SHP77 treated with DMSO at 0.1 percent for 48 hours (cell line): Measurements from ENCODE around the gene KCNMA1.

Experiments used
- DNase-seq: peaks from one replicate; lab custom pipeline; 2025; lab: John Stamatoyannopoulos, UW

Gene KCNMA1

DNA sequence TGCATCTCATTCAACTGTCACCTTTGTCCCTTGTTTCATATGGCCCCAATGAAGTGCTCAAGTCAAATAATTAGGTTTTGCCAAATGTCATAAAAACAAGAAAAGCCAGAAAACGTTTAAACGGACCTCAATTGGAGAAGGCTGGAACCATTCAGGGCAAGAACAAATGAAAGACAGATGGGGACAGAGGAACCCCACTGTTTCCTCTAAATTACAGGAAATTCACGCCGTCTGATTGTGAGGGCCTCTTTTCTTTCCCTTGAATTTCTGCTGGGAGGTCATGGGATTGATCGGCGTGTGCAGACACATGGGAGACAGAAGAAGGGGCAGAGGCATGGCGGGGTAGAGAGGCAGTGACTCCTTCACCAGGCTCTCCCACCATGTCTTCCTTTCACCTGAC lies 656.4 kb downstream of the KCNMA1 start:
- no peak for DNase-seq

GRCh38 chr10:76977901-76978300 lies 659.7 kb downstream of the KCNMA1 start:
- DNase-seq = no peak

GRCh38 chr10:76977046-76977445 lies 660.6 kb downstream of the KCNMA1 start:
- no peak for DNase-seq

DNA sequence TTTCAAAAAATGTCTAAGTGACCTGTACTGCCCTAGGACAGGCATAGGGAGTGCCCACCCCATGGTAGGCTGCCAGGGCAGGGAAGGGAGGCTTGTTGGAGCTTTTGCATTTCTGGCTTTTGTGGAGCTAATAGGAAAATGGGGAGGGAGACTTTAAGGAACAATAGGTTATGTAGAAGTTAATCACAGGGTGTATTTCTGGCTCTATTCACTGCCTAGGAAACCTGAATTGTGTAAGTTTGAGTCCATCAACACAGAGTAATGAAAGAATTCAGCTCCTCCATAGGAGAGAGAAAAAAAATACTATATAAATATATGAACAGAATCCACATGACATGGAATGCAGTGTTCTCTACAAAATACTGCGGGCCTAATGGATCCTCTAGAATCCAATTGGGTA lies 661.5 kb downstream of the KCNMA1 start:
- DNase-seq = no peak

GRCh38 chr10:76975126-76975525 lies 662.5 kb downstream of the KCNMA1 start:
- no peak for DNase-seq

DNA sequence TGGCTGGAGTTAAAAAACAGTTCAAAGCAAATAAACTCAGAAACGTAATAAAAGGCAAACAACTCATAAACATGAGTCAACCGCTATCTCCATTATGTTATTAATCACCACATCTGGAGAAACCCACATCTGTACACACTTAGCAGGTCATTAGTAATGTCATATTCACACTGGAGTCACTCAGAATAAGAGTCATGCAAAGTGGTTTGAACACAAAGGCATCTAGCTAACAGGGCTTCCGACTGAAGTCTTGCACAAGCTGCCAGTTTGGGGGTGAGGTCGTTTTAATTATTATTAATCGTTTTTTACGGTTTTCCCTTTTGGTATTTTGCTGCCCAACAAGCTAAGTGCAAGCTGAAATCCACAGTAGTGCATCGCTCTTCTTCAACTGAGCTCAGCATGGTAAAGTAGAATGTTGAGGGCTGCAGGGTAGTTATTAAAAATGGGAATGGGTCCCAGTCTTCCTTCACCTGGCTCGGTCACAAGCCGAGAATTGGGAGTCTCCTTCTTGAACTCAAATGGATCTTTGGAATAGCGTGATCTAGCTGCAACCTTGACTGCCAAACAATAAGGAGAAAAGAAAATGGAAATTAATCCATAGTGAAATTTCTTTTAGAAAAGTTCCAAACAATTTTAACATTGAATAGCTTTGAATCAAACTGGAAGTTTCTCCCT lies 663.5 kb downstream of the KCNMA1 start:
- no peak for DNase-seq

- no peak for DNase-seq
These were observed 664.3 kb downstream of the KCNMA1 start for GRCh38 chr10:76973091-76974016.

- no peak for DNase-seq
These were observed 665.1 kb downstream of the KCNMA1 start for GRCh38 chr10:76972541-76972940.

DNA sequence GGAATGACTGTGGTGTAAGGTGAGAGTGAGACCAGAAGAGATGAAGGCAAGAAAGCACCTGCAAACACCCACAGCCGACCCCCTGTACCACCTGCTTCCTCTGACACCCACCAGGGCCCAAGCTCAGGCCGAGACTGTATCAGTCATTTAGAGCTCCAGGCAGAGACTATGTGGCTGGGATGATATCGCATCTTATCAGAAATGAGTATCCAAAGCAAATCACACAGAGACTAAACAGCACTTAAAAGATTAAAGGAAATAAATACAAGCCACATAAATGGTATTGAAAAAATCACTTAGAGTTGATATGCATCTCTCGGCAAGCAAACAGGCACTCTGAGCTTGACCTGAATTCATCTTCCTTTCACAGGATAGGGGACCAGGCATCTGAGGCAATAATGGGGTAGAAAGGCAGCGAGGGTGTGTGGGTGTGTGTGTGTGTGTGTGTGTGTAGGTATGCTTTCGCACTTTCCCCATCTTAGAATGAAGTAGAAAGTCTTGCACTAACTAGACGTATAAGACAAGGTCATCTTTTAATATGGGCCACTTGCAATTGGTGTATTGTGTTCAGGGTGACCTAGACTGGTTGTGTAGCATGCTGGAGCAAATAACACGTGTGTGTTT lies 665.9 kb downstream of the KCNMA1 start:
- DNase-seq = no peak

DNA sequence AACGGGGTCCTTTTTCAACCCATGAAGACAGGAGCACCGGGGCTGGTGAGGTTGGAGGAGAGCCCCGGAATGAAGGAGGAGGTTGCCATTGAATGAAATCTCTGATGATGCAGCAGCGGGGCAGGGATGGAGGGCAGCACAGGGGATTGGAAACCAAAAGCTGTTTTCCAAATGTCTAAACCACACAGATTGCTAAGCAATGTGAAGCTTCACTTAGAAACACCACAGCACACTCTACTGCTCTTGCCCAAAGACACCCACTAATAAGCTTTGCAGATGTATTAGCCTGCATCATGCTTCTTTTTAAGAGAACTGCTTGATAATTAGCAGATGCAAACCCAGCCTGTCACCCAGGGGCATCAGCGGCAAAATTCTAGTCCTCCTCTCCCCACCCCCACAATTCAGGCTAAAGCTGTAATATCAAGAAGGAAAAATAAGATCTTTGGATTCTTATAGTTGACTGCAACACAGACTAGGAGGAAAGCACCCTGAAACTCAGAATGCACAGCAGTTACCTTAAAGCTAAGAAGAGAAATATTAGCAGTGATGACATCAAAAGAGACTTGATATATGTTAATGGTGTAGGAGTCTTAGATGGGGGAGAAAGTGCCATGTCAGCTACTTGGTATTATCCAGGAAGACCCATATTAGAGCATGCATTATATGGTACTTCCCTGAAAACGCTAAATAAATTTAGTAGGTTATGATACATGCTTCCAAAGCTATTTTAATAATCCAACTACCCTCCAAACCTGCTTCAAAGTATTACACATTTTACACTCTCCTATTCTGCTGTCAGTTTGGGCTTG lies 666.7 kb downstream of the KCNMA1 start:
- no peak for DNase-seq

- no peak for DNase-seq
These were observed 668.2 kb downstream of the KCNMA1 start for GRCh38 chr10:76969366-76969948.

DNA sequence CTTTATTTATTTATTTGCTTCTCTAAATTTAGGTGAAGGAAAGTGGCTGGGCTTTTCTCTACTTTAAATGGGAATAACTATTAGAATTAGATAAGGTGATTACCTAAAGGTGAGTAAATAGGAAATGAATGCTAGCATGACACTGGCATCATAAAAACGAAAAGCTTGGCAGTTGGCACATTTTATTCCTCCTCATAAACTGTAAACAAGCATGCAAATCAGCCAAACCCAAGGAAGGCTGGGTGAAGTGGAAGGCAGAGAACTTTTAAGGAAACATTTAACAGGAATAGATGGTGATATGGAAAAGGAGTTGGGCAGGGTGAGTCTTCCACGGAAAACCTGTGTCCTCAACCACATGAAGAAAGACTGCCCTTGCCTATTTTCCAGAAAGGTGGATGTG lies 669.1 kb downstream of the KCNMA1 start:
- no peak for DNase-seq

DNA sequence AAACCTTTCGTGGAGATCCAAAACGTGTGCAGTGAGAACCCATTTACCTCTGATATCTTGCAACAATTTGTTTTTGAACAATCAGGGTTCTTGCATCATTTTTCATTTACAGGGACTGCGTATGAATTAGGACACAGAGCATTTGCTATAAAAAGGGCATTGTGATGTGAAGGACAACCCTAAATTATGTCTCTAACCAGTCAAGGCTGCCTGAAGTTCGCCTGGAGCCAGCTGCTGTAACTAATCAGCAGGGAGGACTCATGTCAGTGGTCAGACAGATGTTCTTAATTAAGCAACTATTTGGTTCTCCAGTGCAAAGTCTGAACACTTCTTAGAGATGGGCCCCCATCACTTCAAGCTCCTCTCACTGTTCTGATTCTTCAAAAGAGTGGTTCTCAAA lies 674.8 kb downstream of the KCNMA1 start:
- DNase-seq = no peak

GRCh38 chr10:76961841-76962240 lies 675.8 kb downstream of the KCNMA1 start:
- no peak for DNase-seq

- no peak for DNase-seq
These were observed 678.5 kb downstream of the KCNMA1 start for GRCh38 chr10:76959111-76959510.

DNA sequence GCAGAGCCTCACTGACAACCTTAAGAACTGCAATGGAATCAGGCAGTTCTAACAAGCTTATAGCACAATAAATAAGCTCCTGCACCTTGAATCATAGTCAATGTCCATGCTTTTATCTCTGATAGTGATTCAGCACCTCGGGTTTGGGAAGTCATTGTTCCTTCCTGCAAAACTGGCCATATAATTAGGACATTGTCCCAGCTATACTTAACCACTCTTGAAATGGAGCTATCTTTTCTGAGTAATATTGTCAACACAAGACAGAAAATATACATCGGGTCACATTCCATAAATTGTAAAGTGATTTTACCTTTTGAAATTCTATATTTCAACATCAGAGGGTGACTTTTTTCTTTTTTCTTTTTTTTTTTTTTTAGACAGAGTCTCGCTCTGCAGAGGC lies 682.8 kb downstream of the KCNMA1 start:
- DNase-seq = no peak

GRCh38 chr10:76950354-76950753 lies 687.3 kb downstream of the KCNMA1 start:
- no peak for DNase-seq

- no peak for DNase-seq
These were observed 691.3 kb downstream of the KCNMA1 start for GRCh38 chr10:76946270-76946669.

GRCh38 chr10:76945166-76945565 lies 692.4 kb downstream of the KCNMA1 start:
- no peak for DNase-seq

- DNase-seq = no peak
These were observed 693.0 kb downstream of the KCNMA1 start for GRCh38 chr10:76944640-76945039.

DNA sequence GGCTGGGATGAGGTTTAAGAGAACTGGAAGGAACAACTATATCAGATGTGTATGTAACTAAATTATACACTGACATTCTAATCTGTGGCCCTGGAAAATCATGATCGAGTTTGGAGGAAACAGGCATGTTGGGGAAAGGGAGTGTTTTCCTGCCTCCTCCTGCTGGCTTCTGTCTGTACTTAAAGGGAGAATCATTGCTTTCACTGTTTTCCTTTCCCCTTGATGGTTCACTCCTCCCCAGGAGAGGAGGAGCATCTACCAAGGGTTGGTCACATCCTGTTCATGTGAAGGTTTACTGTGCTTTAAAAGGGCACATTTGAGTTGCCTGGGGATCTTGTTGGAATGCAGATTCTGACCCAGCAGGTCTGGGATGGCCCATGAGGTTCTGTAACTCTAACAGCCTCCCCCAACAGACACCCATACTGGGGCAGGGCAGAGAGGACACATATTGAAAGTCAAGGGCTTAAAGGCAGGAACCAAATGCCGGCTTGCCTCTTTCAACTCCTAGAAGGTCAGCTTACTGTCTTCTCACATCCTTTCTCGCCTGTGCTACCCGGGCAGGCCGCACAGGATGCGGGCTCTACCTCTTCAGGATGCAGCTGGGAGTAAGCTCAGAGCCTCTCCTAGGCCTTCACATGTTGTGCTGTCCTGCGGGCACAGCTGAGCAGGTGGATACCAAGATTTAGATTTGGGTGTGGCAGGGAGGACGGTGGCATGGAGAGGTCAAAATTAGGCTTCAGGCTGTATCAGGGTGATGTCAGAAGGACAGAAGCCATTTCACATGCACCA lies 694.8 kb downstream of the KCNMA1 start:
- DNase-seq = no peak
